HepG2 (cell line): ENCODE measurements around the gene ZNF71. TPM values are rescaled to one million over a fixed set of nuclear protein-coding genes. Genes with fewer than 3 reads are reported as not detected.
A peak's percentile ranks its signal among the peaks of the same experiment; 100 is the strongest.

Source experiments
- ATF5 ChIP-seq: sonication (generic); formaldehyde crosslinking; IDR thresholded peaks from 2 replicates; pipeline ENCODE4 v1.4.0; 2020; ENCODE audit warnings: mild to moderate bottlenecking, low read depth, missing genetic modification reagents
- CBX2 ChIP-seq, 2 experiments: fragments of 200-600 bp in 1 of 2; sonication (generic); formaldehyde crosslinking in 1 of 2; IDR thresholded peaks; 2 replicates each; pipeline versions ENCODE4 v1.7.0 to v1.8.1; 2018 to 2022; ENCODE audit warnings: low read depth in 2 of 2, low read length in 1 of 2, mild to moderate bottlenecking in 1 of 2, missing genetic modification reagents in 1 of 2
- CSRNP2 ChIP-seq: sonication (generic); formaldehyde crosslinking; conservative IDR thresholded peaks from 2 replicates; pipeline ENCODE4 v1.8.0; 2022; ENCODE audit warnings: low read depth, missing genetic modification reagents
- FOXP1 ChIP-seq, 2 experiments: fragments of 450-650 bp in 1 of 2; IDR thresholded peaks; 2 replicates each; pipeline ENCODE4 v1.6.1; 2017 to 2018; ENCODE audit warnings: antibody characterized with exemption in 1 of 2
- IRF9 ChIP-seq: sonication (generic); formaldehyde crosslinking; IDR thresholded peaks from 2 replicates; pipeline ENCODE4 v1.8.0; 2022; ENCODE audit warnings: missing genetic modification reagents, mild to moderate bottlenecking, borderline replicate concordance
- JUNB ChIP-seq: sonication (generic); formaldehyde crosslinking; IDR thresholded peaks from 2 replicates; pipeline ENCODE4 v1.8.0; 2022; ENCODE audit warnings: missing genetic modification reagents, mild to moderate bottlenecking, borderline replicate concordance
- KDM1A ChIP-seq: IDR thresholded peaks from 2 replicates; pipeline ENCODE4 v1.6.1; 2016; ENCODE audit warnings: missing compliant biosample characterization
- NCOA2 ChIP-seq: sonication (generic); formaldehyde crosslinking; IDR thresholded peaks from 2 replicates; pipeline ENCODE4 v1.8.0; 2022; ENCODE audit warnings: inconsistent platforms
- NR3C1 ChIP-seq: sonication (generic); formaldehyde crosslinking; IDR thresholded peaks from 2 replicates; pipeline ENCODE4 v1.4.0; 2020; ENCODE audit warnings: missing genetic modification reagents
- PITX1 ChIP-seq: sonication (generic); formaldehyde crosslinking; IDR thresholded peaks from 2 replicates; pipeline ENCODE4 v1.5.1; 2020; ENCODE audit warnings: mild to moderate bottlenecking, missing genetic modification reagents
- RXRA ChIP-seq: sonication (generic); formaldehyde crosslinking; IDR thresholded peaks from 2 replicates; pipeline ENCODE4 v1.5.1; 2020; ENCODE audit warnings: missing genetic modification reagents
- TSC22D2 ChIP-seq: sonication (generic); formaldehyde crosslinking; IDR thresholded peaks from 2 replicates; pipeline ENCODE4 v1.5.1; 2020; ENCODE audit warnings: missing genetic modification reagents, mild to moderate bottlenecking, borderline replicate concordance
- YEATS4 ChIP-seq: sonication (generic); formaldehyde crosslinking; IDR thresholded peaks from 2 replicates; pipeline ENCODE4 v1.4.0; 2020; ENCODE audit warnings: missing genetic modification reagents, borderline replicate concordance
- ZBTB38 ChIP-seq: sonication (generic); formaldehyde crosslinking; IDR thresholded peaks from 2 replicates; pipeline ENCODE4 v1.5.1; 2020; ENCODE audit warnings: mild to moderate bottlenecking, missing genetic modification reagents
- ZNF180 ChIP-seq: sonication (generic); formaldehyde crosslinking; IDR thresholded peaks from 2 replicates; pipeline ENCODE4 v1.4.0; 2020; ENCODE audit warnings: low read depth, missing genetic modification reagents, borderline replicate concordance
- ZNF546 ChIP-seq: sonication (generic); formaldehyde crosslinking; conservative IDR thresholded peaks from 2 replicates; pipeline ENCODE4 v1.8.1; 2023; ENCODE audit warnings: mild to moderate bottlenecking, missing genetic modification reagents
- ZNF687 ChIP-seq: sonication (generic); formaldehyde crosslinking; IDR thresholded peaks from 2 replicates; pipeline ENCODE4 v1.5.1; 2020; ENCODE audit warnings: mild to moderate bottlenecking, missing genetic modification reagents, moderate library complexity
- ZNF878 ChIP-seq: sonication (generic); formaldehyde crosslinking; IDR thresholded peaks from 2 replicates; pipeline ENCODE4 v1.8.1; 2023; ENCODE audit warnings: mild to moderate bottlenecking, missing genetic modification reagents, moderate library complexity
- ZSCAN22 ChIP-seq: sonication (generic); formaldehyde crosslinking; IDR thresholded peaks from 2 replicates; pipeline ENCODE4 v1.4.0; 2020; ENCODE audit warnings: mild to moderate bottlenecking, missing genetic modification reagents
- polyA plus RNA-seq, 8 experiments: library from polyadenylated mRNA; depleted of rRNA in 3 of 8; stranded (reverse) in 7 of 8; unstranded in 1 of 8; fragments of >200 nt; fragmentation: Illumina TruSeq in 4 of 8; extraction: Trizol in 4 of 8; gene quantifications; 2 replicates each; pipeline versions ENCODE4 v1.2.1 to v1.2.3, GENCODE V29; 2011 to 2016; ENCODE audit warnings: low read depth in 4 of 8, missing spikeins in 1 of 8, mixed read lengths in 1 of 8; ENCODE audit not compliant: insufficient read depth in 1 of 8
- total RNA-seq, 5 experiments: library from RNA; depleted of rRNA; stranded (reverse); fragments of >200 nt; fragmentation: Illumina TruSeq; extraction: Trizol; gene quantifications; 2 replicates each; pipeline ENCODE4 v1.2.3, GENCODE V29; 2016; ENCODE audit warnings: low read depth in 1 of 5

Gene ZNF71
- total and polyA plus RNA-seq, 2 of the 13 experiments (the other 11 are each of a cell fraction or from before 2014, with no cell fraction given): 2.2 to 4.4 TPM

- TF ChIP-seq ATF5 (CRISPR knock-in tag) (no peak), KDM1A (CRISPR knock-in tag) (no peak), IRF9 (0 out of 2 replicates have a peak, but pooled peaks have one; percentile 22), TSC22D2 (CRISPR knock-in tag) (no peak), NR3C1 (CRISPR knock-in tag) (no peak), ZBTB38 (0 out of 2 replicates have a peak, but pooled peaks have one; percentile 55), ZNF878 (CRISPR knock-in tag) (no peak), CBX2 (IDR thresholded peaks at IDR 0.05; ENCODE audit: low read depth, low read length) (no peak), CBX2 (CRISPR knock-in tag; IDR thresholded peaks at IDR 0.05; ENCODE audit: low read depth) (no peak), FOXP1 (IDR thresholded peaks at IDR 0.05) (no peak), FOXP1 (CRISPR knock-in tag; IDR thresholded peaks at IDR 0.05) (no peak), CSRNP2 (CRISPR knock-in tag) (no peak), ZSCAN22 (CRISPR knock-in tag) (no peak), JUNB (CRISPR knock-in tag) (no peak), ZNF180 (CRISPR knock-in tag) (no peak), PITX1 (CRISPR knock-in tag) (no peak), ZNF546 (CRISPR knock-in tag) (peak; percentile 37; the same call in 1 of the 2 replicates), ZNF687 (CRISPR knock-in tag) (peak; percentile 82), RXRA (CRISPR knock-in tag) (no peak), NCOA2 (0 out of 2 replicates have a peak, but pooled peaks have one; percentile 21), YEATS4 (CRISPR knock-in tag) (peak; percentile 62; the same call in 1 of the 2 replicates)
Observed at GRCh38 chr19:56594783-56595547, at the start of gene ZNF71 (continued).
